ENCODE data around the gene NR1H3.

NR1H3 gene

GRCh38 chr11:47267876-47268275, 10.1 kb downstream of the NR1H3 start:
- Histone ChIP-seq H2AK5ac (ENCODE audit: low read length) (peak overlapping the region; percentile 50), H3K23ac (ENCODE audit: low read length) (no peak overlapping the region), H3K27me3 (ENCODE audit: insufficient read depth, low read length, poor library complexity) (no peaks in the 10 kb centered on the region), H2BK120ac (ENCODE audit: low read depth, low read length) (no peak overlapping the region), H4K8ac (ENCODE audit: low read depth, low read length) (no peak overlapping the region), H3K56ac (ENCODE audit: low read length) (peak overlapping the region; percentile 95), H3K79me2 (ENCODE audit: control insufficient read depth, insufficient read depth, low read length) (peaks cover 12% of the 10 kb centered on the region), H2BK15ac (replicated peaks; ENCODE audit: low read depth) (no peak overlapping the region), H3K4ac (ENCODE audit: low read depth, low read length) (no peak overlapping the region), H2BK5ac (ENCODE audit: low read length) (no peak overlapping the region), H3K4me3 (ENCODE audit: low read length) (no peak overlapping the region), H4K5ac (ENCODE audit: low read length) (no peak overlapping the region), H3K27ac (ENCODE audit: low read depth, low read length) (peak overlapping the region; percentile 1), H3K9ac (ENCODE audit: low read length) (peak overlapping the region; percentile 65), H3K36me3 (ENCODE audit: control insufficient read depth, insufficient read depth, low read length) (no peaks in the 10 kb centered on the region), H3K4me1 (ENCODE audit: control insufficient read depth, low read depth, low read length) (peaks cover 11% of the 10 kb centered on the region), H3K4me2 (ENCODE audit: low read length) (no peak overlapping the region), H3K18ac (ENCODE audit: low read length) (no peak overlapping the region), H3K79me1 (ENCODE audit: low read length) (peaks cover 6% of the 10 kb centered on the region)
- no CpG with 5 or more reads among the region's 6 CpGs for WGBS (ENCODE audit: extremely low coverage, insufficient coverage, low lambda C conversion rate)
- peak; percentile 45 for DNase-seq

GRCh38 chr11:47268448-47269001, 10.7 kb downstream of the NR1H3 start:
- Histone ChIP-seq H3K4ac (ENCODE audit: low read depth, low read length) (no peak overlapping the region), H3K36me3 (ENCODE audit: control insufficient read depth, insufficient read depth, low read length) (no peaks in the 10 kb centered on the region), H3K56ac (ENCODE audit: low read length) (peak overlapping the region; percentile 95), H2BK15ac (replicated peaks; ENCODE audit: low read depth) (no peak overlapping the region), H3K4me1 (ENCODE audit: control insufficient read depth, low read depth, low read length) (peaks cover 11% of the 10 kb centered on the region), H3K79me2 (ENCODE audit: control insufficient read depth, insufficient read depth, low read length) (peaks cover 12% of the 10 kb centered on the region), H3K27me3 (ENCODE audit: insufficient read depth, low read length, poor library complexity) (no peaks in the 10 kb centered on the region), H3K18ac (ENCODE audit: low read length) (peak overlapping the region; percentile 57), H3K4me2 (ENCODE audit: low read length) (no peak overlapping the region), H3K27ac (ENCODE audit: low read depth, low read length) (peak overlapping the region; percentile 69), H3K9ac (ENCODE audit: low read length) (peak overlapping the region; percentile 65), H3K23ac (ENCODE audit: low read length) (no peak overlapping the region), H3K79me1 (ENCODE audit: low read length) (peaks cover 6% of the 10 kb centered on the region), H2BK120ac (ENCODE audit: low read depth, low read length) (no peak overlapping the region), H2BK5ac (ENCODE audit: low read length) (peak overlapping the region; percentile 59), H4K5ac (ENCODE audit: low read length) (no peak overlapping the region), H4K8ac (ENCODE audit: low read depth, low read length) (no peak overlapping the region), H2AK5ac (ENCODE audit: low read length) (peak overlapping the region; percentile 19), H3K4me3 (ENCODE audit: low read length) (no peak overlapping the region)
- WGBS (ENCODE audit: extremely low coverage, insufficient coverage, low lambda C conversion rate) = no CpG with 5 or more reads among the region's 13 CpGs
- no peak for DNase-seq

- H2BK5ac ChIP-seq (ENCODE audit: low read length) = peak overlapping the region; percentile 74
- no peak overlapping the region for H4K5ac ChIP-seq (ENCODE audit: low read length)
- H3K9ac ChIP-seq (ENCODE audit: low read length) = peak overlapping the region; percentile 87
- H3K36me3 ChIP-seq (ENCODE audit: control insufficient read depth, insufficient read depth, low read length) = no peaks in the 10 kb centered on the region
- no peak overlapping the region for H2AK5ac ChIP-seq (ENCODE audit: low read length)
- peak overlapping the region; percentile 97 for H3K18ac ChIP-seq (ENCODE audit: low read length)
- peak overlapping the region; percentile 94 for H3K4ac ChIP-seq (ENCODE audit: low read depth, low read length)
- peaks cover 6% of the 10 kb centered on the region for H3K79me1 ChIP-seq (ENCODE audit: low read length)
- peak overlapping the region; percentile 60 for H3K4me2 ChIP-seq (ENCODE audit: low read length)
- H3K27ac ChIP-seq (ENCODE audit: low read depth, low read length) = peak overlapping the region; percentile 95
- peaks cover 12% of the 10 kb centered on the region for H3K79me2 ChIP-seq (ENCODE audit: control insufficient read depth, insufficient read depth, low read length)
- H2BK120ac ChIP-seq (ENCODE audit: low read depth, low read length) = no peak overlapping the region
- peak overlapping the region; percentile 74 for H3K4me3 ChIP-seq (ENCODE audit: low read length)
- H3K23ac ChIP-seq (ENCODE audit: low read length) = no peak overlapping the region
- H2BK15ac ChIP-seq (replicated peaks; ENCODE audit: low read depth) = no peak overlapping the region
- peaks cover 11% of the 10 kb centered on the region for H3K4me1 ChIP-seq (ENCODE audit: control insufficient read depth, low read depth, low read length)
- no peaks in the 10 kb centered on the region for H3K27me3 ChIP-seq (ENCODE audit: insufficient read depth, low read length, poor library complexity)
- DNase-seq = peak; percentile 94
- H4K8ac ChIP-seq (ENCODE audit: low read depth, low read length) = no peak overlapping the region
- peak overlapping the region; percentile 95 for H3K56ac ChIP-seq (ENCODE audit: low read length)
- WGBS (ENCODE audit: extremely low coverage, insufficient coverage, low lambda C conversion rate) = no CpG with 5 or more reads among the region's 52 CpGs
These were observed 11.4 kb downstream of the NR1H3 start for GRCh38 chr11:47269002-47269828.

- H3K18ac ChIP-seq (ENCODE audit: low read length) = peak within 1 kb of the TSS; percentile 97
- peaks cover 11% of the 10 kb centered on the region for H3K4me1 ChIP-seq (ENCODE audit: control insufficient read depth, low read depth, low read length)
- no peak within 1 kb of the TSS for H4K8ac ChIP-seq (ENCODE audit: low read depth, low read length)
- H2BK120ac ChIP-seq (ENCODE audit: low read depth, low read length) = no peak within 1 kb of the TSS
- H3K36me3 ChIP-seq (ENCODE audit: control insufficient read depth, insufficient read depth, low read length) = peaks cover 2% of the 10 kb centered on the region
- H3K9ac ChIP-seq (ENCODE audit: low read length) = peak within 1 kb of the TSS; percentile 87
- peaks cover 12% of the 10 kb centered on the region for H3K79me2 ChIP-seq (ENCODE audit: control insufficient read depth, insufficient read depth, low read length)
- DNase-seq = no peak
- no CpG with 5 or more reads among the region's 57 CpGs for WGBS (ENCODE audit: extremely low coverage, insufficient coverage, low lambda C conversion rate)
- peak within 1 kb of the TSS; percentile 95 for H3K27ac ChIP-seq (ENCODE audit: low read depth, low read length)
- H3K27me3 ChIP-seq (ENCODE audit: insufficient read depth, low read length, poor library complexity) = no peaks in the 10 kb centered on the region
- no peak within 1 kb of the TSS for H2BK15ac ChIP-seq (replicated peaks; ENCODE audit: low read depth)
- peak within 1 kb of the TSS; percentile 95 for H3K56ac ChIP-seq (ENCODE audit: low read length)
- peak within 1 kb of the TSS; percentile 82 for H3K4me2 ChIP-seq (ENCODE audit: low read length)
- no peak within 1 kb of the TSS for H3K23ac ChIP-seq (ENCODE audit: low read length)
- H3K4ac ChIP-seq (ENCODE audit: low read depth, low read length) = peak within 1 kb of the TSS; percentile 94
- peak within 1 kb of the TSS; percentile 74 for H2BK5ac ChIP-seq (ENCODE audit: low read length)
- H2AK5ac ChIP-seq (ENCODE audit: low read length) = no peak within 1 kb of the TSS
- H3K79me1 ChIP-seq (ENCODE audit: low read length) = peaks cover 10% of the 10 kb centered on the region
- peak within 1 kb of the TSS; percentile 74 for H3K4me3 ChIP-seq (ENCODE audit: low read length)
- no peak within 1 kb of the TSS for H4K5ac ChIP-seq (ENCODE audit: low read length)
These were observed 12.1 kb downstream of the NR1H3 start, which contains the start of gene MADD for GRCh38 chr11:47269829-47270305. MADD (plus strand) TSS chr11:47270133.

- Histone ChIP-seq H3K27ac (ENCODE audit: low read depth, low read length) (peak overlapping the region; percentile 95), H3K4me2 (ENCODE audit: low read length) (peak overlapping the region; percentile 82), H3K36me3 (ENCODE audit: control insufficient read depth, insufficient read depth, low read length) (peaks cover 2% of the 10 kb centered on the region), H4K5ac (ENCODE audit: low read length) (no peak overlapping the region), H3K18ac (ENCODE audit: low read length) (peak overlapping the region; percentile 97), H4K8ac (ENCODE audit: low read depth, low read length) (no peak overlapping the region), H3K23ac (ENCODE audit: low read length) (no peak overlapping the region), H3K4ac (ENCODE audit: low read depth, low read length) (peak overlapping the region; percentile 94), H3K9ac (ENCODE audit: low read length) (peak overlapping the region; percentile 87), H2BK120ac (ENCODE audit: low read depth, low read length) (no peak overlapping the region), H3K79me1 (ENCODE audit: low read length) (peaks cover 11% of the 10 kb centered on the region), H2BK15ac (replicated peaks; ENCODE audit: low read depth) (no peak overlapping the region), H3K56ac (ENCODE audit: low read length) (peak overlapping the region; percentile 92), H2AK5ac (ENCODE audit: low read length) (no peak overlapping the region), H3K27me3 (ENCODE audit: insufficient read depth, low read length, poor library complexity) (no peaks in the 10 kb centered on the region), H3K79me2 (ENCODE audit: control insufficient read depth, insufficient read depth, low read length) (peaks cover 12% of the 10 kb centered on the region), H3K4me3 (ENCODE audit: low read length) (peak overlapping the region; percentile 74), H3K4me1 (ENCODE audit: control insufficient read depth, low read depth, low read length) (peaks cover 11% of the 10 kb centered on the region), H2BK5ac (ENCODE audit: low read length) (no peak overlapping the region)
- WGBS (ENCODE audit: extremely low coverage, insufficient coverage, low lambda C conversion rate) = no CpG with 5 or more reads among the region's 34 CpGs
- DNase-seq = peak; percentile 62
These were observed 12.8 kb downstream of the NR1H3 start for GRCh38 chr11:47270331-47271271.

Measured in mesendoderm (in vitro differentiated cells).